Measurements from ENCODE around the gene PIGC.

The PIGC gene

DNA sequence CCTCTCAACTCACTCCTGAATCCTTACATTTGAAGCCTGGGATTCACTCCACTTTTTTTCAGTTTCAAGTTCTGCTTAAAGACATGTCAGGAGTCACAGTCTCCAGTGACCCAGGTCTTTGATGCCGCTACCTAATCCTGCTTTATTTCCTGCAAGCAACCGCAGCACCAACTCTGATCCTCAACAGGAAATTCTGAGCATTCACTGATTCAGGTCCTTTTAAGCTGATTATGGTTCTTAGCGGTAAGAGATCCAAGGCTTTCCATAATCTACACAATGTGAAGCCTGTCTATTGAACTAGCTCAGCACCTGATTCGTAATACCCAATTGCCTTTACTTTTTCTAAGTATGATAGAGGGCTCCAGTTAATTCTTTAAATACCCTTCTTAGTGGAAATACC lies 43.7 kb upstream of the PIGC start:
- no peak overlapping the region for H3K14ac ChIP-seq (ENCODE audit: low read length)
- H3K23ac ChIP-seq (ENCODE audit: low read depth, low read length, poor library complexity) = no peak overlapping the region
- H3K27me3 ChIP-seq (ENCODE audit: control insufficient read depth in 3 of 3, insufficient read depth in 3 of 3, low read depth in 1 of 3, low read length in 3 of 3) = peaks cover 0 to 27% (median 0%) of the 10 kb centered on the region in 3 experiments
- H3K4me2 ChIP-seq (ENCODE audit: insufficient read depth, low read length, poor library complexity, severe bottlenecking) = no peak overlapping the region
- H3K4ac ChIP-seq (ENCODE audit: low read length) = no peak overlapping the region
- no peak overlapping the region for H3K4me3 ChIP-seq (ENCODE audit: low read length in 2 of 2)
- H4K91ac ChIP-seq (ENCODE audit: low read depth, low read length, poor library complexity) = no peak overlapping the region
- no peak overlapping the region for H2BK15ac ChIP-seq (ENCODE audit: low read length)
- no peak overlapping the region for H2AK5ac ChIP-seq (ENCODE audit: low read depth, low read length)
- no peaks in the 10 kb centered on the region for H3K4me1 ChIP-seq (ENCODE audit: control insufficient read depth in 2 of 2, insufficient read depth in 1 of 2, low read depth in 1 of 2, low read length in 2 of 2)
- H2BK5ac ChIP-seq (ENCODE audit: low read length) = no peak overlapping the region
- DNase-seq (ENCODE audit: low spot score) = peak; percentile 12
- no peak overlapping the region for H3K27ac ChIP-seq (replicated peaks; ENCODE audit: low read length)
- H2AFZ ChIP-seq (ENCODE audit: low read length) = no peak overlapping the region
- no peak overlapping the region for H3K9ac ChIP-seq (ENCODE audit: low read depth, low read length, poor library complexity)
- no peaks in the 10 kb centered on the region for H3K79me1 ChIP-seq (ENCODE audit: low read depth, low read length)
- H4K8ac ChIP-seq (ENCODE audit: low read depth, low read length) = no peak overlapping the region
- H2BK12ac ChIP-seq (ENCODE audit: low read length) = no peak overlapping the region
- H2BK120ac ChIP-seq (ENCODE audit: low read depth, low read length) = no peak overlapping the region
- H3K36me3 ChIP-seq (replicated peaks in 1 of 2; ENCODE audit: control insufficient read depth in 2 of 2, insufficient read depth in 2 of 2, low read length in 2 of 2) = no peaks in the 10 kb centered on the region
- no peaks in the 10 kb centered on the region for H3K9me3 ChIP-seq (replicated peaks in 1 of 2; ENCODE audit: control insufficient read depth in 2 of 2, insufficient read depth in 1 of 2, low read depth in 1 of 2, low read length in 2 of 2)
- H3K18ac ChIP-seq (ENCODE audit: low read length) = no peak overlapping the region
- WGBS, 2 donors (ENCODE audit: extremely low coverage in 2 of 2, insufficient read length in 2 of 2, insufficient replicate concordance in 1 of 2) = no CpG with 5 or more reads among the region's 4 CpGs

- Histone ChIP-seq H3K14ac (ENCODE audit: low read length) (no peak overlapping the region), H2BK15ac (ENCODE audit: low read length) (no peak overlapping the region), H3K23ac (ENCODE audit: low read depth, low read length, poor library complexity) (no peak overlapping the region), H3K9me3 (replicated peaks in 1 of 2; ENCODE audit: control insufficient read depth in 2 of 2, insufficient read depth in 1 of 2, low read depth in 1 of 2, low read length in 2 of 2) (no peaks in the 10 kb centered on the region), H3K9ac (ENCODE audit: low read depth, low read length, poor library complexity) (no peak overlapping the region), H2AFZ (ENCODE audit: low read length) (no peak overlapping the region), H3K36me3 (replicated peaks in 1 of 2; ENCODE audit: control insufficient read depth in 2 of 2, insufficient read depth in 2 of 2, low read length in 2 of 2) (no peaks in the 10 kb centered on the region), H2BK120ac (ENCODE audit: low read depth, low read length) (no peak overlapping the region), H3K4ac (ENCODE audit: low read length) (no peak overlapping the region), H4K91ac (ENCODE audit: low read depth, low read length, poor library complexity) (no peak overlapping the region), H3K27me3 (ENCODE audit: control insufficient read depth in 3 of 3, insufficient read depth in 3 of 3, low read depth in 1 of 3, low read length in 3 of 3) (peaks cover 0 to 23% (median 0%) of the 10 kb centered on the region in 3 experiments), H2AK5ac (ENCODE audit: low read depth, low read length) (no peak overlapping the region), H3K18ac (ENCODE audit: low read length) (no peak overlapping the region), H3K27ac (replicated peaks; ENCODE audit: low read length) (no peak overlapping the region), H3K4me1 (ENCODE audit: control insufficient read depth in 2 of 2, insufficient read depth in 1 of 2, low read depth in 1 of 2, low read length in 2 of 2) (no peaks in the 10 kb centered on the region), H3K4me2 (ENCODE audit: insufficient read depth, low read length, poor library complexity, severe bottlenecking) (no peak overlapping the region), H2BK5ac (ENCODE audit: low read length) (no peak overlapping the region), H2BK12ac (ENCODE audit: low read length) (no peak overlapping the region), H3K79me1 (ENCODE audit: low read depth, low read length) (no peaks in the 10 kb centered on the region), H4K8ac (ENCODE audit: low read depth, low read length) (no peak overlapping the region), H3K4me3 (ENCODE audit: low read length in 2 of 2) (no peak overlapping the region)
- WGBS, 2 donors (ENCODE audit: extremely low coverage in 2 of 2, insufficient read length in 2 of 2, insufficient replicate concordance in 1 of 2) = no CpG with 5 or more reads among the region's 3 CpGs
- DNase-seq (ENCODE audit: low spot score) = no peak
Measured at GRCh38 chr1:172486805-172487454, 43.1 kb upstream of the PIGC start.

DNA sequence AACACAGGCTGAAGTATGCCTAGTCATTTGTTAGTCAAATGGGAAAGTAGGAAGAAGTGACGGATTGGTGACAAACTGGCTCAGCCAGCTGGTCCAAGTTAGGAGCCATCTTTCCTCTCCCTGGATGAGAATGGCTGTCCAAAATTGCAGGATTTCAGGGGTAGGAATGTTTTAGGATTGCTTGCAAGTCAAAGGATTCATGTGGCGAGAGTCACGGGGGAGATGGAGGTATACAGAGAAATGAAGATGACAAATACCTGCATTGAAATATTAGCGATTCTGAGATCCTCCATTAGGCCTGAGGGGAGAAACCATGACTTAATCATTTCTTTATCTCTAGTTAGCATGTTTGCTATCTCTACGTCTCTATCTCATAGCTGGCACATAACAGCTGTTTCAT lies 41.8 kb upstream of the PIGC start:
- Histone ChIP-seq H2BK120ac (ENCODE audit: low read depth, low read length) (no peak overlapping the region), H3K4ac (ENCODE audit: low read length) (no peak overlapping the region), H3K4me1 (ENCODE audit: control insufficient read depth in 2 of 2, insufficient read depth in 1 of 2, low read depth in 1 of 2, low read length in 2 of 2) (no peaks in the 10 kb centered on the region), H2AK5ac (ENCODE audit: low read depth, low read length) (no peak overlapping the region), H4K91ac (ENCODE audit: low read depth, low read length, poor library complexity) (no peak overlapping the region), H3K4me2 (ENCODE audit: insufficient read depth, low read length, poor library complexity, severe bottlenecking) (no peak overlapping the region), H3K79me1 (ENCODE audit: low read depth, low read length) (no peaks in the 10 kb centered on the region), H3K36me3 (replicated peaks in 1 of 2; ENCODE audit: control insufficient read depth in 2 of 2, insufficient read depth in 2 of 2, low read length in 2 of 2) (no peaks in the 10 kb centered on the region), H3K9me3 (replicated peaks in 1 of 2; ENCODE audit: control insufficient read depth in 2 of 2, insufficient read depth in 1 of 2, low read depth in 1 of 2, low read length in 2 of 2) (no peaks in the 10 kb centered on the region), H2AFZ (ENCODE audit: low read length) (no peak overlapping the region), H2BK5ac (ENCODE audit: low read length) (no peak overlapping the region), H2BK15ac (ENCODE audit: low read length) (no peak overlapping the region), H3K23ac (ENCODE audit: low read depth, low read length, poor library complexity) (no peak overlapping the region), H3K18ac (ENCODE audit: low read length) (no peak overlapping the region), H3K27me3 (ENCODE audit: control insufficient read depth in 3 of 3, insufficient read depth in 3 of 3, low read depth in 1 of 3, low read length in 3 of 3) (peaks cover 0 to 21% (median 0%) of the 10 kb centered on the region in 3 experiments), H3K27ac (replicated peaks; ENCODE audit: low read length) (no peak overlapping the region), H3K4me3 (ENCODE audit: low read length in 2 of 2) (no peak overlapping the region), H4K8ac (ENCODE audit: low read depth, low read length) (no peak overlapping the region), H3K9ac (ENCODE audit: low read depth, low read length, poor library complexity) (no peak overlapping the region), H3K14ac (ENCODE audit: low read length) (no peak overlapping the region), H2BK12ac (ENCODE audit: low read length) (no peak overlapping the region)
- no CpG with 5 or more reads among the region's 5 CpGs for WGBS, 2 donors (ENCODE audit: extremely low coverage in 2 of 2, insufficient read length in 2 of 2, insufficient replicate concordance in 1 of 2)
- DNase-seq (ENCODE audit: low spot score) = no peak

DNA sequence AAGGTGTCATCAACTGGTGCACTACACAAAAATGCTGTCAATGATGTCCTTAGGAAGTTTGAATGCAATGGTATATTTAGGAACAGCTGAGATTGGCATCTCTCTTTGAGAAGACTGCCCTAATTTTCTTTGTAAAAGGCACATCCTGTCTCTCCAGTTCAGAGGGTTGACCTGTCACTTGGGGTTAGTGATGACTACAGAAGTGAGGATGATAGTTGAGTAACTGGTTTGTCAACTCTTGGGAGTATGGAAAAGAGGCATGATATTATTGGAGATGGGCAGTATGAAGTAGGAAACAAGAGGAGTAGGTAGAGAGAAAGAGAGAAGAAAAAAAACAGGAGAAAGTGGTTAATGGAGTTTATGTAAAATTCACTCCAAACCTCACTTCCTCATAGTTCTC lies 40.4 kb upstream of the PIGC start:
- no peak overlapping the region for H3K27ac ChIP-seq (replicated peaks; ENCODE audit: low read length)
- DNase-seq (ENCODE audit: low spot score) = no peak
- H3K4me2 ChIP-seq (ENCODE audit: insufficient read depth, low read length, poor library complexity, severe bottlenecking) = no peak overlapping the region
- H3K36me3 ChIP-seq (replicated peaks in 1 of 2; ENCODE audit: control insufficient read depth in 2 of 2, insufficient read depth in 2 of 2, low read length in 2 of 2) = no peaks in the 10 kb centered on the region
- no peak overlapping the region for H3K4ac ChIP-seq (ENCODE audit: low read length)
- H3K18ac ChIP-seq (ENCODE audit: low read length) = no peak overlapping the region
- H3K14ac ChIP-seq (ENCODE audit: low read length) = no peak overlapping the region
- H3K9me3 ChIP-seq (replicated peaks in 1 of 2; ENCODE audit: control insufficient read depth in 2 of 2, insufficient read depth in 1 of 2, low read depth in 1 of 2, low read length in 2 of 2) = no peaks in the 10 kb centered on the region
- no peak overlapping the region for H4K8ac ChIP-seq (ENCODE audit: low read depth, low read length)
- H2BK15ac ChIP-seq (ENCODE audit: low read length) = no peak overlapping the region
- H2BK120ac ChIP-seq (ENCODE audit: low read depth, low read length) = no peak overlapping the region
- no peak overlapping the region for H2AK5ac ChIP-seq (ENCODE audit: low read depth, low read length)
- H3K4me3 ChIP-seq (ENCODE audit: low read length in 2 of 2) = no peak overlapping the region
- no peak overlapping the region for H2BK12ac ChIP-seq (ENCODE audit: low read length)
- no peaks in the 10 kb centered on the region for H3K4me1 ChIP-seq (ENCODE audit: control insufficient read depth in 2 of 2, insufficient read depth in 1 of 2, low read depth in 1 of 2, low read length in 2 of 2)
- H3K27me3 ChIP-seq (ENCODE audit: control insufficient read depth in 3 of 3, insufficient read depth in 3 of 3, low read depth in 1 of 3, low read length in 3 of 3) = peaks cover 0 to 17% (median 0%) of the 10 kb centered on the region in 3 experiments
- no peak overlapping the region for H4K91ac ChIP-seq (ENCODE audit: low read depth, low read length, poor library complexity)
- no peak overlapping the region for H2AFZ ChIP-seq (ENCODE audit: low read length)
- H3K23ac ChIP-seq (ENCODE audit: low read depth, low read length, poor library complexity) = no peak overlapping the region
- no peak overlapping the region for H2BK5ac ChIP-seq (ENCODE audit: low read length)
- no peaks in the 10 kb centered on the region for H3K79me1 ChIP-seq (ENCODE audit: low read depth, low read length)
- H3K9ac ChIP-seq (ENCODE audit: low read depth, low read length, poor library complexity) = no peak overlapping the region
